ENCODE data around the gene MAGI1.

MAGI1 gene

GRCh38 chr3:66017591-66017990 lies 21.1 kb downstream of the MAGI1 start:
- H3K4me1 ChIP-seq = peaks cover 0 to 51% (median 20%) of the 10 kb centered on the region in 4 donors
- no peak overlapping the region for H3K27ac ChIP-seq
- H3K4me3 ChIP-seq = no peak overlapping the region
- no peak for DNase-seq
- no peaks in the 10 kb centered on the region for H3K36me3 ChIP-seq
- no peaks in the 10 kb centered on the region for H3K9me3 ChIP-seq
- TF ChIP-seq, protein P1, sequence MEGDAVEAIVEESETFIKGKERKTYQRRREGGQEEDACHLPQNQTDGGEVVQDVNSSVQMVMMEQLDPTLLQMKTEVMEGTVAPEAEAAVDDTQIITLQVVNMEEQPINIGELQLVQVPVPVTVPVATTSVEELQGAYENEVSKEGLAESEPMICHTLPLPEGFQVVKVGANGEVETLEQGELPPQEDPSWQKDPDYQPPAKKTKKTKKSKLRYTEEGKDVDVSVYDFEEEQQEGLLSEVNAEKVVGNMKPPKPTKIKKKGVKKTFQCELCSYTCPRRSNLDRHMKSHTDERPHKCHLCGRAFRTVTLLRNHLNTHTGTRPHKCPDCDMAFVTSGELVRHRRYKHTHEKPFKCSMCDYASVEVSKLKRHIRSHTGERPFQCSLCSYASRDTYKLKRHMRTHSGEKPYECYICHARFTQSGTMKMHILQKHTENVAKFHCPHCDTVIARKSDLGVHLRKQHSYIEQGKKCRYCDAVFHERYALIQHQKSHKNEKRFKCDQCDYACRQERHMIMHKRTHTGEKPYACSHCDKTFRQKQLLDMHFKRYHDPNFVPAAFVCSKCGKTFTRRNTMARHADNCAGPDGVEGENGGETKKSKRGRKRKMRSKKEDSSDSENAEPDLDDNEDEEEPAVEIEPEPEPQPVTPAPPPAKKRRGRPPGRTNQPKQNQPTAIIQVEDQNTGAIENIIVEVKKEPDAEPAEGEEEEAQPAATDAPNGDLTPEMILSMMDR (IDR thresholded peaks at IDR 0.05) = no peak
- intact Hi-C loops (cut with DNase I; ENCODE audit: low total_unique reads) = no loop called here
- no peaks in the 10 kb centered on the region for H3K27me3 ChIP-seq

GRCh38 chr3:66017084-66017483 lies 21.6 kb downstream of the MAGI1 start:
- no peak for DNase-seq
- TF ChIP-seq, protein P1 (IDR thresholded peaks at IDR 0.05) = no peak
- H3K4me1 ChIP-seq = peaks cover 0 to 49% (median 20%) of the 10 kb centered on the region in 4 donors

GRCh38 chr3:66015841-66016240 lies 22.9 kb downstream of the MAGI1 start:
- intact Hi-C loops (cut with DNase I; ENCODE audit: low total_unique reads) = no loop called here
- Histone ChIP-seq H3K36me3 (no peaks in the 10 kb centered on the region), H3K4me3 (no peak overlapping the region), H3K27ac (no peak overlapping the region), H3K27me3 (no peaks in the 10 kb centered on the region), H3K4me1 (peaks cover 0 to 37% (median 18%) of the 10 kb centered on the region in 4 donors), H3K9me3 (no peaks in the 10 kb centered on the region)
- TF ChIP-seq, protein P1 (IDR thresholded peaks at IDR 0.05) = no peak
- no peak for DNase-seq

More at GRCh38 chr3:66017084-66017483, 21.6 kb downstream of the MAGI1 start:
- intact Hi-C loops (cut with DNase I; ENCODE audit: low total_unique reads) = no loop called here
- H3K27me3 ChIP-seq = no peaks in the 10 kb centered on the region
- H3K4me3 ChIP-seq = no peak overlapping the region
- H3K9me3 ChIP-seq = no peaks in the 10 kb centered on the region
- H3K36me3 ChIP-seq = no peaks in the 10 kb centered on the region
- H3K27ac ChIP-seq = no peak overlapping the region

- Histone ChIP-seq H3K36me3 (no peaks in the 10 kb centered on the region), H3K27me3 (no peaks in the 10 kb centered on the region), H3K4me1 (peaks cover 0 to 36% (median 18%) of the 10 kb centered on the region in 4 donors), H3K4me3 (no peak overlapping the region), H3K9me3 (no peaks in the 10 kb centered on the region), H3K27ac (peak overlapping the region; percentile 45 to 55)
- TF ChIP-seq, protein P1 (IDR thresholded peaks at IDR 0.05) = no peak
- DNase-seq = no peak
- intact Hi-C loops (cut with DNase I; ENCODE audit: low total_unique reads) = no loop called here
Measured at GRCh38 chr3:66014651-66015050, 24.1 kb downstream of the MAGI1 start.

GRCh38 chr3:66014056-66014455 lies 24.7 kb downstream of the MAGI1 start:
- H3K9me3 ChIP-seq = no peaks in the 10 kb centered on the region
- peak overlapping the region in 1 of 2 donors; percentile 45 for H3K27ac ChIP-seq
- no peaks in the 10 kb centered on the region for H3K27me3 ChIP-seq
- no peak overlapping the region for H3K4me3 ChIP-seq
- intact Hi-C loops (cut with DNase I; ENCODE audit: low total_unique reads) = no loop called here
- peaks cover 0 to 36% (median 18%) of the 10 kb centered on the region in 4 donors for H3K4me1 ChIP-seq
- no peaks in the 10 kb centered on the region for H3K36me3 ChIP-seq
- TF ChIP-seq, protein P1 (IDR thresholded peaks at IDR 0.05) = no peak
- no peak for DNase-seq

- no peak for DNase-seq
- Histone ChIP-seq H3K4me1 (peaks cover 0 to 33% (median 11%) of the 10 kb centered on the region in 4 donors), H3K9me3 (no peaks in the 10 kb centered on the region), H3K4me3 (no peak overlapping the region), H3K27me3 (no peaks in the 10 kb centered on the region), H3K36me3 (no peaks in the 10 kb centered on the region), H3K27ac (no peak overlapping the region)
- intact Hi-C loops (cut with DNase I; ENCODE audit: low total_unique reads) = no loop called here
- TF ChIP-seq, protein P1 (IDR thresholded peaks at IDR 0.05) = no peak
Measured at GRCh38 chr3:66012711-66013110, 26.0 kb downstream of the MAGI1 start.

Measured in tibial artery (tissue), 4 donors.